NCI-H146 treated with DMSO at 0.1 percent for 48 hours (cell line): ENCODE measurements around the gene JHY.

Experiments used
- DNase-seq: peaks from one replicate; lab custom pipeline; 2025; ENCODE audit not compliant: unreplicated experiment; lab: John Stamatoyannopoulos, UW

JHY gene

DNA sequence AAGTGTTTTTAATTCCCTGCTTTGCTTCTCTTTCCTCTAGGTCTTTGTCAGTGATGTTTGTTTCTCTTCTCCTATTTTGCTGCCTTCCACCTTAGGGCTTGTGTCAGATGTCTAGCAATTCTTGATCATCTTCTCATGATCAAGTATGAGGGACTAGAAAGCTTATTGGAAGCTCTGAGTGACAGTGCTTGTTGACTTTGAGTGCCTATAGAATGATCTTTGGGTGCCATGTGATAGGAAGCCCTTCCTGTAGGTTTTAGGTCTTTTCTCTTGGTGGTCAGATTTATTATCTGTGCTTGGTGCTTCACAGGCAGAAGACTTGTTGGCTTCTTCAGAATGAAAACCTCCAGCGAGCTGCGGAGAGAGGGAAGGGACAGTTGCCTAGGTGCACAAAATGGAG is 56.0 kb downstream of the JHY start:
- DNase-seq = no peak

DNA sequence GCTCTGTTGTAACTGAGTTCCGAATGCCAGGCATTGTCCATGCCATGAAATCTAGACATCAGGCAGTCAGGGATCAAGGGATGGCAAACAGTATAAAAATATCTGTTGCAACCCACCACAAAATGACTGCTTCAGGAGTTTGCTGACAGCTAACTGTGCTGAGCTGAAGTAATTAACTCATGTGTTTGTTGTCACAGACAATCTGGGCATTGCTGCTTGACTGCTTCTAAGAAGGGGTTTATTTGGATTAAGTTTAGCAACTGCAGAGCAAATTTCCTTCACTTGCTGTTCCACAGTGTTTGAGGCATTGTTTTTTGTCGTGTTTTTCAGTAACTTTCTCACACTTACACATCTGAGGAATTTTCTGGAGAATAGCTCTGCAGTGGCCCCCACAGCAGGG is 68.7 kb downstream of the JHY start:
- DNase-seq = no peak

DNA sequence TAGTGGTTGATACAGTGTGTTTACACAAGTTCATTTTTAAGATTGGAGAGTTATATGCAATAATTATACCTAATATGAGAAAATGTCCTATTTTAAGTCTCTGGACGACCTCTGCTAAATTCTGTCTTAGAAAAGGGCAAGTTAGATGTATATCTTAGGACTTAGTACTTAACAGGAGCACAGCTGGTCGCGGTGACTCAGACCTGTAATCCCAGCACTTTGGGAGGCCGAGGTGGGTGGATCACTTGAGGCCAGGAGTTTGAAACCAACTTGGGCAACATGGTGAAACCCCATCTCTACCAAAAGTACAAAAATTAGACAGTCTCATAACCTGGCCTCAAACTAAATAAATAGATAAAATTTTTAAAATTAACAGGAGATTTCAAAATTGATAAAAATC is 71.9 kb downstream of the JHY start:
- DNase-seq = no peak

DNA sequence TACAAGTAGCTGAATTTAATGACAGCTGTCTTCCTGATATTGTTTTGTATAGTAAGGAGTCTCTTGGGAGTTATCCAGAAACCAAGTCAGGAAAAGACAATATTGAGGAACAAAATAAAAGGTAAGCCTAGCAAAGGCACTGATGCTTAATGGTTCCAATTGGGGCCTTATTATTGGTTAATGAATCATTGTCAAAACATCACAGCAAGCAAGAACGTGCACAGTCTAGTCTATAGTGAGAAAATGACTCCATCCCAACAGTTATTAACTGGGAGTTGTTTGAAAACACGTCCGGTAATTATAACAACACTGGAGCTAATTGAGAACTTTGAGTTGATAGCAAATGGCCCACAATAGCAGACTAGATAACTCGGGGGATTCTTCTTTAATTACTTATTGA is 81.4 kb downstream of the JHY start:
- DNase-seq = no peak

DNA sequence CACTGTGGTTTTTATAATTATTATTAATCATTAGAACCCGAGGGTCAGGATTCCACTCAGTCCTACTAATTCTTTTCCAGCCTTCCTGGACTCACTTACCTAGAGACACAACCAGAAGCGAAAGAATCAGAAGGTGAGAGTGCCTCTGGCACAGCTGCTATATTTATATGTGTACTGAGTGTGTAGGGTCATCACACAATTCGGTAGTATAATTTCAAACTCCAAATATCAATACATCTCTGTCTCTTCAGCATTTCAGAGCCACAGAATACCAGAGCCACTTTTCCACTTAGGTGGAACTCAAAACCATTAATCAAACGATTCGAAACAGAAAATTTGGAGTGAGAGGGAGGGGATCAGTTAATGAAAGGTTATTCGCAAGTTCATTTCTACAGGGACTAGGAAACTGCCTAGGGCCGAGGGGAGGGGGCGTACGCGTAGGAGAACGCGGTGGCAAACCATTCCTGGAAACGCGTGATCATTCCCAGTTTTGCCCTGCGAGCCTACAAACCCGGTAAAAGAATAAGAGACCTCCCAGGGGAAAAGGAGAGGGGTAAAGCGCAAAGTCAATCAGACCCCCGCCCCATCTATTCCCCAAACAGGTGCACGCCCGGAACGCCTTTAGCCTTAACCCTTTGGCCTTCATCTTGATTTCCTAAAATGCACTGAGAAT is 93.6 kb downstream of the JHY start:
- DNase-seq = no peak

DNA sequence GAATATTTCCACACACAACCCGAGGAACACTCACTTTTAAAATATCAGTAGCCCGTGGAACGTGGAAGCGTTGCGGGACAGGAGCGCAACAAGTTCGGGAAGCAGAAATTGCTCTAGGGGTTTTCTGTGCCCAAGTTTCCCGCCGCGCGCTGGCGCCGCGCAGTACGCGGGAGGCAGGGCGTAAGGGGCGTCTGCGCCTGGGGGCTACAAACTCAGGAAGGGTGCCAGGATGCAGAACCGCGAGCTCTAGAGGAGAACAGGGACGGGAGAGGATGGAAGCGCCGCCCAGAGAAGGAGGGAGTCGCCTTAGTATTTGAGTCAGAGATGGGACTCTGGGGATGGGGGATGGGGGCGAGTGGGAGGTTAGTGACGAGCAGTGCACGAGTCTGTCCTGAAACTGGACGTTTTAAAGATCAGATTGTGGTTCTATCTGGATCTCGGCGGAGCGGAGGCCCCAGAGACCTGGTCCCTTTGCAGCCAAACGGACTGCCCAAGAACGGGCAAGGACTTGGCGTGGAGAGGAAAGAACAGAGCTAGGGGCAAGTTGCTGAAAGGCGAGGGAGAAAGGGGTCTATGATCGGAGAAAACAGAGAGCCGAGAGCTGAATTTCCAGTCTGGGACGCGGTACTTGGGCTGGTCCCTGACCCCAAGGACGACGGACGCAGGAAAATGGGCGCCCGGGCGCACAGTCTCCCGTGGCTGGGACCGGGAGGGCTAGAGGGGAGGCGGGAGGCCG is 94.3 kb downstream of the JHY start:
- no peak for DNase-seq

DNA sequence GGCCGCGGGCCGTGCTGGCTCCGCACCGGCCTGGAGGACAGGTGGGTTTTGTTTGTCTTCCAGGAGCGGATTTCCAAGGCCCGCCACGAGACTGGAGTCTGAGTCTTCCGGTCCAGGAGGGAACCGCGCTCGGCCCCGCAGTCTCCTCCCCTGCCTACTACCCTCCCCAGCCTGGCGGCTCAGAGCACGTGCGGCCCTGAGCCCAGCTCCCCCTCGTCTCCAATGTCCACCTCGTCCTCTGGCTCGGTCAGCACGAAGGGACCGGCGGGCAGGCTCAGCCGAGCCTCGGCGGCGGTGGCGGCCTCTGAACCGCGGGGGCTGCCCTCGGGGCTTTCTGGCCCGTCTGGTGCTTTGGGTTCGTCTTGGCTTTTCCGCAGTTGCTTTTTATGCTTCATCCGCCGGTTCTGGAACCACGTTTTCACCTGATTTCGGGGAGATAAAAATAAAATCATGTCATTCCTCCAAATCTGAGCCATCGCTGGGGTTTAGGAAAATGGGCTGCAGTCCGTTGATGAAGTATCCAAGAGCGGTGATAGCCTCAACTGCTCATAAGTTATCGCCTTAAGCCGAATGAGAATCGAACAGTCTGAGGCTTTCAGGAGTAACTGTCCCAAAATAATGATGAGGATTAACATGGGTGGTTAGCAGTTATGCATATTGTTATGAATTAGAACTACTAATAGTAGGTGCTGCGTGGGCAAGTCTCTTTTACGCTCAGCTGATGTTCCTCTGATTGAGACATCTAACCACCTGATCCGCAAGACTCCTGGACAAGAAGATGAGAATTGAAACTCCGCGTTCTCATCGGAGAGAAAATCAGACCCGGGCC is 95.1 kb downstream of the JHY start:
- DNase-seq = no peak

DNA sequence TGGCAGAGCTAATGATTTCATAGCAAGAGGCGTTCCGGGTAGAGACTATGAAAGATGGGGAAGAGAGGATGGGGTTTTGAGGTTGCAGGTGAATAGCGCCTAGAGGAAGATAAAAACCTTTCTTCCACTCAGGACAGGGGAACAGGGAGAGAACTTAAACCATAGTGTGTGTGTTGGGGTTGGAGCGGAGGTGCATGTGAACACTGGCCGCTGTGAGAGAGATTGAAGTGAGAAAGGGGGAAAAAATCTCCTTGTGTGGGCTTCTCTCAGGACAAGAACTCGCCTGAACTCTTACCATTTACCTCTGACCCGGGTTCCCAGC is 95.7 kb downstream of the JHY start:
- no peak for DNase-seq

DNA sequence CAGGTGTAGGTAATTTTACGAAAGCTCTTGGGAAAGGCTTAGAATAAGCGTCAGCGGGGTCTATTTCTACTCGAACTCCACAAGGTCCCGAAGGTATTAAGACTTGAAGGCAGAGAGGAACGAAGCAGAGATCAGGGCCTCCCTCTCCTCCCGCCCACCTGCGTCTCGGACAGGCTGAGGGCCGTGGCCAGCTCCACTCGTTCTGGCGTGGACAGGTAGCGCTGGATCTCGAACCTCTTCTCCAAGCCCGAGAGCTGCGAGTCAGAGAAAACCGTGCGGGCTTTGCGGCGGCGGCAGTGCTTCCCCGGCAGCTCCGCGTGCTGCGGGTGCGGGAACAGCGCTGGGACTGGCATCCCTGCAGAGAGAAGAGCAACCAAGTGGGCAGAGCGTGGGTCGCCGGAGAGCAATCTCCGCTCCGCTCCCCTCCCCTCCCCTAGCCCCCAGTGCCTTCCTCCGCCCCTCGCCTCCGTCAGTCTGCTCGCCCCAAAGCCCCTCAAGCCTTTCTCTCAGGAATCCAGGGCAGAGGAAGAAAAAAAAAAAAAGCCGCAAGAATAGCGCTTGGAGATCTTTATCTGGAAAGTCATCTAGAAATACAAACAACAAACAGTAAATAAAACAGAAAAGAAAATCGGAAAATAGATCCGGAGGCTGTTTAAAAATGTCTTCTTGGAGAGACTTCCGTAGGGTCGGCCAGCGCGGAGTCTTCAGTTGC is 96.7 kb downstream of the JHY start:
- no peak for DNase-seq

DNA sequence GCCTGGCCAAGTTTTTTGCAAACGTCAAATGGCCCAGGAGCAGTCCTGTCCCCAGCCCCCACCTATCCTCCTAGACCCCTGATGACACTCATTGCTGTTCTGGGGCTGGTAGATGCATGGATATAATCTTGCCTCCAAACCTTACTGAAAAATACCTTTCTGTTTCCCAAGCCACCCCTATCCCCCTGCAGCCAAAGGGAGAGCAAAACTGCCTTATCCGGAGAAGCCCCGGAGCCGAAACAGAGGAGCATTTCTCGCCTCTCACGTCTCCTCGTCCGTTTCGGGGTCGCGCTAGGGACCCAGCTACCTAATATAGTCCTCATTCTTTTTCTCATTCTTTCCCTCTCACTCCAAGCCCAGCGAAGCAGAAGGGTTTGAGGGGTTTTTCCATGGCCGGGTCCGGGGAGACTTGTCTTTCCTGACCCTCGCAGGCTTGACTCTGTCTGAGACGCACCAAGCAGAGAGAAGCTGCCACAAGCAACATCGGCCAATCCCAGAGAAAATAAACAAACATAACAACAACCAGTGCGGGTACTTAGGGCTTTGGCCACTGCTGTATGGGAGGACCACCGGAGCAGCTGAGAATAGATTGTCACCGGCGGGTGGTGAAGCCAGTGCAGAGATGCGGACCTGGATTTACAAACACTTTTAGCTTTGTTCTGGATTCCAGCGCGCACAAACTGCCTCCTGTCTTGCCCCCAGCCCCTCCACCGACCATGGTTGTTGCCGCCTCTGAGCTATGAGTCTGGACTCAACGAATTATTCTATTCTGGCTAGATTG is 97.4 kb downstream of the JHY start:
- no peak for DNase-seq

DNA sequence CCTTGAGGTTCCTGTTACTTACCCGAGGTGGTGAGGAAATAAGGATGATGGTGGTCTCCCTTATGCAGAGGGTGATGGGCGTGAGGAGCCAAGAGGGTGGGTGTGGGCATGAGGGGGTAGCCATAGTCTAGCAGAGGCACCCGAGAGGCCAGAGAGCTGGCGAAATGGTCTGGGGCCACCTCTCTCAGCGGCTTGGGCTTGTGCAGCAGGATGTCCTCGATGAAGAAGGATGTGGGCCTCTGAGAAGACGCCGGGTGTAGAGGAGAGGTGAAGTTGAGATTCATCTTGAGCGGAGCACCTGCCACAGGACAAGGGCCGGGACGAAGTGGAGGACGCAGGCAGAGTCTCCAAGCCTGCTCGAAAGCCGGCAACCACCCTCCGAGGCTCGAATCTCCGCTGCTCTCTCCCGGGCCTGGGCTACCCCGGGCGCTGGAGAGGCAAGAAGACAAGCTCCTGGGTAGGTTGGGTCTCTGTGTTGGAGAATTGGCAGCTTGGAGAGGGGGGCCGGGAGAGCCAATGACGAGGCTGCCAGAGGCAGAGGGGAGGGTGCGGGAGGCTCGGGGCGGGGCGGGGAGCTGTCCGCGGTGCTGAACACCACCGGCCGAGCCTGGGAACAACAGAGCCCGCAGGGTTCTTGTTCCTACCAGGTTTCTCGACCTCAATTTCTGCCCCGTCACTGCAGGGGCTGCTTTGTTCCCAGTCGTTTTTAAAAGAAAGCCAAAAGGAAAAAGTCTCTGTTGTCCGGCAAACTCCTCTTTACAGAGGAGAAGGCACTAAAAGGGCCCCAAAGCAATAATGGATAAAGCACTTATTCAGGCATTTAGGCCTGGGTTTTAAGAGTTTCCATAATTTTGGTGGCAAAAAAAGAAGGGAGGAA is 99.1 kb downstream of the JHY start, which contains the start of gene BSX:
BSX (minus strand) TSS at position 447 of the 877 bp plus-strand sequence; CDS start at position 284, 163 bp downstream.
- DNase-seq = no peak

DNA sequence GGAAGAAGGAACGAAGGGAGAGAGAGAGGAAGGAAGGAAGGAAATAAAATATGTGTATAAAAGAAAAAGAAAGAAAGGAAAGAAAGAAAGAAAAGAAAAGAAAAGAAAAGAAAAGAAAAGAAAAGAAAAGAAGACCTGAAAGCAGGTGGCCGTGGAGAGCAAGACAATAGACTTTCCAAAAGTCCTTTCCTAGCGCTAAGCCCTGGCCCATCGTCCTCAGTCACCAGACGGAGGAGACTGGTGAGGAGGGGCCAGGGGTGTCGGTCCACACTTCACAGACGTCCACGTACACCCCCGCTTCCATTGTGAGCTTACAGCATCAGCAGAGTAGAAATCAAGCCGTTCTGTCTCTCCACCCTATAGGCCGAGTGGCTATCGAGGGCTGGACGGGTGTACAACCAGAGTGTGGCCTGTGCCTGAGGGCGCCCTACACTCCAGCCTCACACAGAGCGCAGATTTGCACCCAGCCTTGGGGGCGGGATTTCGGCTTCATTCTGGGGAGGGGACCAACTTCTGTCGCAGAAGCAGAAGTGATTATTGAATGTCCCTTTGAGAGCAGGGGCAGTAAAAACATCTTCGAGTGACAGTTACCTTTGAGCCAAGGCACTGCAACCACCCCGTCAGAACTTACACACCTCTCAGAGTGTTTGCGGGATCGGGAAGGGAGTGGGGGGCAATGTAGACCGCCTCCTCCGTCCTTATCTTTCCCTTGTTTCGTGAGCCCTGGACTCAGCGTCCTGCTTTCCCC is 101.1 kb downstream of the JHY start:
- no peak for DNase-seq

DNA sequence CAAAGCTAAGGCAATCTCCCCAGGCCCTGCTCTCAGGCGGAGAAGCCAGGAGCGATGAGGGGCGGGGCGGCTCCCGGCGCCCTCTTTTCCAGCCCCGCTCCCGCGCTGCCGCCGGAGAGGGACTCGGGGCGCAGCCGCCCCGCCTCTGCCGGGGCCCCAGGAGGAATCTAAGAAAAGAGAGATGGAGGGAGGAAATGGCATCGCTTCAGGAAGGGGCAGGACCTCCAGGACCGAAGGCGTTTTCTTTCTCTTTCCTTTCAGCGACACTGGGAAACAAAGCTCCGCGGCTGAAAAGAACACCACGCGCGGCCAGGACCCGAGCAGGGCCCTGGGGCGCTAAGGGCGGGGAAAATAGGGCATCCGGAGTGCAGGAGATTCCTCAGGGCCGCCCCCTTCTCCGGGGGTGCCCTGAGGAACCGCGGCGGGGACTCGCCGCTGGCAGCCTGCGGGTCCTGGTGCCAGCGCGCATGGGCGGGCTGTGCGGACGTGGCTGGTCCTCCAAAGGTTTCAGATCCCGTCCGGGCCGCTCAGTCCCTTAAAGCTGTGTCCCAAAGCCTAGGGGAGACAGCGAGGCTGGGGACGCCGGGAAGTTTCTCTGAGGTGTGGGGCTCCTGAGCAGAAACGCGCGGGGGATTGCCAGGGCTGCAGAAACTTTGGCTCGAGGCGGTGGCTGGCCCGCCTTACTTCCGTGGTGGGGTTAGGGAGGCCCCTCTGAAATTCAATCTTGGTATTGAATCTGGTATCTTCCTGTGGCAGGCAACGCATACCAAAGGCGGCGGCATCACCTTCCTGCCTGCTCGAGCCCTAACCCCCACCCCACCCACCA is 101.8 kb downstream of the JHY start:
- no peak for DNase-seq

DNA sequence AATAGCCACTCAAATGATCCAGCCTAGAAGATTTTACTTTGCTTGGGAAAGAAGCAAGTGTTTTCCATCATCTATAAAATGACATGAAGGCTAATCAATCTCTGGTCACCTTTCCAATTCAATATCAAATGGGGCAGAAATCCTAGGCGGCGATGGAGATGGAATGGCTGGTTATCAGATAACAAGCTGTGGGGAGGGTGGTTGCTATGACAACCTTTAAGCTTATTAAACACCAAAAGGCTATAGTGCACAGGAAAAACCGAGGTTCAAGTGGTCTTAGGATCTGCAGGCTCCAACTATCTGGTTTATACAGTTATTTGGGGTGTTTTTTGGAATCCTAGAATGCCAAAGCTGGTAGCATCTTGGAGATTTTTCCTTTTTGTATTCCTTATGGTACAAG is 113.0 kb downstream of the JHY start:
- DNase-seq = no peak

DNA sequence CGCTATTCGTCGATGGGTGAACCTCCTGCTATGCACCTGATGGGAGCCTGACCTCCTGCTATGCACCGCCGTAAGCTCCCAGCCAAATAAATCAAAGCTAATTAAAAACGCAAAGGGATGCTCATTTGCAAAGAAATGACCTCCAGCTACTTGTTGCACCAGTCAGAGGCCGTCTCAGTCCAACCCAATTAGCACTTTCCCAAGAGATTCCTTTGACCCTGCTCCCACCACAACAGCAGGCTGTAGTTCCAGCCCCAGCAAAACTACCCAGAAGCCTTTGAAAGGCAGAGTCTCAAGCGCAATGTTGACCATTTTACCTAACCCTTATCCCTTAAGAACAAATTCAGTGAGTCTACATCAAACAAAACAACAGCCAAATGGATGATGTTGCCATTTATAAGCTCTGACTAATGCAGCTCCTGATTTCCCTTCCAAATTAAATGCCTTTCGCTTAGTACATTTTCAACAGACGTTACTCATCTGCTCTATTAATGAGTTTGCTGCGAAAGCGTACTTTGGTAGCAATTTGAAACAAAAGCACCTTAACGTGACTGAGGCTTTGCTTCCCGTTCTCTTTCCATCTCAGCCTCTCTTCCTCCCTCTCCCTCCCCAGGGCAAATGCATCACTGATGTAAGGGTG is 116.3 kb downstream of the JHY start:
- DNase-seq = no peak

DNA sequence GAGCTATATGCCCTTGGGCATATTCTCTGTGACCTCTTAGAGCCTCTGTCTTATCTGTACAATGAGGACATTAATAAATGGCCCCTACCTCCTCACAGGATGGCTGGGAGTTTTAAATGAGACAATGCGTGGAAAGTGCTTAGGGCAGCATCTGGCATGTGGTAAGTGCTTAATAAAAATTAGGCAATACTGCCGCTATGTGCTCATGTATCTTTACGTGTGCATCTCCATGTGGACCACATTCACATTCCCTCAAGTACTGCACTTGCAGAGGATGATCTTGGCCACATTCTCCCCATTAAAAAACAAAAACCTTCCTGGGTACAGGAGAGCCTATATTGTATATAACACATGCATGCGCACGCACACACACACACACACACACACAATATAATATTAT is 118.2 kb downstream of the JHY start:
- no peak for DNase-seq

DNA sequence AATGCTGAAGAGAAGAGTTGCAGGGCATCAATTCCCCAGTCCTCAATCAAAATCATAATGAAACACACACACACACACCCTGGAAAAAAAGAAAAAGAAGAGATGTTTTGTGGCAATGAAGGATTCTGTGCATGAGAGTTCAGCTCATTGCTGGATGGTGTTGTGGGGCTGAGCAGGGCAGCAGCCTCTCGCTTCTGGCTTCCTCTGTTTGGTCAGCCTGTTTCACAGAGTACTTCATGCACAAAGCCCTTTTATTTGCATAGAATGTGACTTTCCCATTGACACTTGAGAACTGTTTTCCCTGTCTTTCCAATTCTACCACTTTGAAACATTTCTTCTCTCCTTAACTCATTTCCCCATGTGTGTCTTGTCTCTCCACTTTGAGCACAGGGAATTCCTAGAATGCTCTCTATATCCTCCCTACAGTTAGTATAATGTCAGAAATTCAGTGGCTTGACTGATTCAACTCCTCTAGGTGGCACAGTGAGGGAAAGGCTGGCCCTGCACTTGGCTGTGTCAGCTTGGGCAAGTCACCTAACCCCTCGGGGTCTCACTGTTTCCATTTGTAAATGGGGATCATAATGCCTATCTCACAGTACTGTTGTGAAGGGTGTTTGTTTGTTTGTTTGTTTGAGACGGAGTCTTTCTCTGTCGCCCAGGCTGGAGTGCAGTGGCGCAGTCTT is 124.4 kb downstream of the JHY start:
- DNase-seq = no peak
